Activated CD4-positive, CD25-positive, alpha-beta regulatory T cell treated with anti-CD3 and anti-CD28 coated beads, Interleukin-2, amount 50 U/mL, for 16 hours (primary cell): ENCODE data around the gene ABCA13.

Source experiments
- DNase-seq: peaks from one replicate; pipeline ENCODE4 v3.0.0-alpha.2; 2020; ENCODE audit warnings: low read depth, low spot score

The ABCA13 gene

DNA sequence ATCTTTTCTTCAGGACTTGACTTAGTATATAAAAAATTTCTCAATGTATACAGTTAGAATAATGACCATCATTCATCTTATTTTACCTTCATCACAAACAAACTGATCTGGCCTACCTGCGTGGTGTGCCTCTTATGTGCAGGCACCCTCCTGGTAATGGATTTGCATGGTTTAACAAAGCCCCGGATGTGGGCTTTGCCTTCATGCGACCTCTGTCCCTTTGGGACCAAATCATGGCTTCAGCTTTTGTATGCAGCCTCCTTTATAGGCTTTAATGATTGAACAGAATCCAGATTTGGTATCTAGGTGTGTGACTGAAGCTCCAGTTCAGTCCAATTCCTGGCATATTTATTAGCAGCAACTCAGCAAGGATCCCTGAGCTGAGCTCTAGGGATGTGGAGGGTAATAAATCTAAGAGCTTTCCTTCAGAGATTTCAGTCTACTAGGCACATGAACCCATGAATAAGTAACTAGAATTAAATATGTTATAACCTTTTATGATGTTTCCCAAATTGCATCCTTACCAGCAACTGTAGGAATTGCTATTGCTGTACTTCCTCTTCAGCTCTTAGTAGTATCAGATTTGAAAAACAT, 256.9 kb downstream of the ABCA13 start:
- DNase-seq = no peak

DNA sequence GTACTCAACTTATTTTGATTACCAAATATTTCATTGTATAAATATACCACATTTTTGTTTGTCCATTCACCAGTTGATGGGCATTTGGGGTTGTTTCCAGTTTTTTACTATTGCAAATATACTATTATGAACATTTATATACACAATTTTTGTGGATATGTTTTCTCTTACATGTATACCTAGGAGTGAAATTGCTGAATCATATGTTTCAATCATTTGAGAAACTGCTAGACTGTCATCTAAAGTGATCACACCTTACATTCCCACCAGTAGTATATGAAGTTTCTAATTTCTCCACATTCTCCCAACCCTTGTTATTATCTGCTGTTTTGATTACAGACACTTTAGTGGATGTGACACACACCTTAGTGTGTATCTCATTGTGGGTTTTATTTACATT, 257.9 kb downstream of the ABCA13 start:
- DNase-seq = no peak

GRCh38 chr7:48438206-48438605, 266.9 kb downstream of the ABCA13 start:
- DNase-seq = no peak

- no peak for DNase-seq
Observed at GRCh38 chr7:48441848-48442492, 270.7 kb downstream of the ABCA13 start.

- no peak for DNase-seq
Observed at GRCh38 chr7:48443051-48443450, 271.8 kb downstream of the ABCA13 start.

DNA sequence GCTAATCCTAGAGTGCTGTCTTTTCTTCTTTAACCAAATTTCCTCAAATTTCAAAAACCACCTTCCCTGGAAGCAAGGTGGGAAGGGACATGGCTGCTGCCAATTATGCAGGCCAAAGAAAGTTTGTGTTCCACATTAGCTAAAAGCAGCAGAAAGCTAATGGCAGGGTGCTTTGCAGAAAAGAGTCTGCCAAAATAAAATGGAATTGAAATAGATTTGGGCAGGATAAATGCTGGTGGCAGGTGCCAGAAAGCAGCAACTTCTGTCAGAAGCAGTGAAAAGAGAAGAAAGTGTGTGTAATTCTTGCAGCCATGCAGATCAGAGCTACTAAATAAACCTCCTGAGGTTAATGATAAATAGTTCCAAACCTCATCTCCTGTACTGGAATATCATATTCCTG, 275.5 kb downstream of the ABCA13 start:
- no peak for DNase-seq

- DNase-seq = no peak
Observed at GRCh38 chr7:48452218-48452617, 281.0 kb downstream of the ABCA13 start.

GRCh38 chr7:48454750-48455192, 283.5 kb downstream of the ABCA13 start:
- no peak for DNase-seq

DNA sequence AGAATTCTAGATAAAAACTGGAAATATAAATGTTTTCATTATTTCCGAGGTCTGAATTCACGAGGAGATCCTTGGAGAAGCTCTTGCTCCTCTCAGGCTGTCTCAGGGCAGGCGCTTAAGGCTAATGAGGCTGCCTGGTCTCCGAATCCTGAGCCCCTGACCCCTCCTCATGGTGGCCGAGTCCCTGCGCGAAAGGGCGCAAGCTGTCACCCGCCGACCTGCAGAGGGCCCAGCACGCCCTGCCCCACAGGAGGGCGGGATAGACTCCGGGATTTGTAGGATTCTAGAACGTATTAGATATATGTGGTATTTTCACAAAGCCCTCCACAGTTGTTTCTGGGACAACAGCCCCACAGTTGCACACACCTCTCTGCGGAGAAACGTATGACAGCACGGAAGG, 284.1 kb downstream of the ABCA13 start:
- DNase-seq = no peak

DNA sequence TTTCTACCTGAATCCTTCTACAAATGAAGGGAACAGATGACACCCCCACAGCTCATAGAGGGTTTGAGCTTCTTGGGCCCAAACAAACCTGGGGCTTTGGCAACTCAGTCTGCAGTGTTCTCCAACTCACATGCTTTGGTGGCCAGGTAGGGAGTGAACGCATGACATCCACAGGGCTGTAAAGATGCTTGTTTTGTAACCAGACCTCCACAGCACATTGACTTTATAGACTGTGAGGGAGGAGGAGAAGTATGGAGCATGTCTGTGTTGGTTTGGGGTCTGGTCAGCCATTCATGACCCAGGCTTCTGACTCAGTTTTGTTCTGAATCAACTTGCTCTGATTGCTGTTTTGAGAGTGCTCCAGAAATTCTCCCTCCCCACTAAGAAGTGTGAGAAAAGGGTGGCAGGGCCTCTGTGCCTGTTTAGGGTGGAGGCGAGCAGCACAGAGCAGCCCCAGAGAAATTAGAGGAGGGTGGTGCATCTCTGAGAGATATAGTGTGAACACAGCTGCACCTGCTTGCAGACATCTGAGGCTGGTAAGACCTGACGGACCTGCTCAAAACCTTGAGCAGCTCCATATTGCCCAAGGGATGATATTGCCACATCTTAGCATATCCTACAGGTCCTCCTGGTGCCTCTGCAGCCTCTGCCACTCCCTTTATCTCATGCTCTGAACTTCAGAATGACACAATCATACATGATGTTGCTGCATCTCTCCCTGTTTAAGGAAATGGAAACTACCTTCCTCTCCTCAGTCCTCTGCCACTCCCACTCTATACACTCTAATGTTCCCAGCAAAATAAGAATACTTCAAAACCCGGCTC, 287.7 kb downstream of the ABCA13 start:
- DNase-seq = no peak

DNA sequence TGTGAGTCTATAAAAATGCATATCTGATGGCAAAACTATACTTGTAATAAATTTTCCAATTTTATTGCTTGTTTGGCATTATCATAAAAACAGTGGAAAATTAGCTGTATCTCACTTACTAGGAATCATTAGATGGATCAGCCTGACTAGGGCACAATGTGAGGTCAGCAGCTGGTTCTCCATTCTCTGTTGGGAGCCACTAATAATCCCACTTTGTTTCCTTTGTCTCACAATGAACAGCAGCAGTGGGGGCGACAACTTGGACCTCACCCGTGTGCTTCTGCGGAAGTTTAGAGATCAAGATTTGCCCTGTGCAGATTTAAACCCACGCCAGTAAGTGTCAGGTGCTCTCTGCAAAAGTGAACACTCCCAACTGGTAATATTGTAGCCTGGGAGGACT, 295.5 kb downstream of the ABCA13 start:
- no peak for DNase-seq

DNA sequence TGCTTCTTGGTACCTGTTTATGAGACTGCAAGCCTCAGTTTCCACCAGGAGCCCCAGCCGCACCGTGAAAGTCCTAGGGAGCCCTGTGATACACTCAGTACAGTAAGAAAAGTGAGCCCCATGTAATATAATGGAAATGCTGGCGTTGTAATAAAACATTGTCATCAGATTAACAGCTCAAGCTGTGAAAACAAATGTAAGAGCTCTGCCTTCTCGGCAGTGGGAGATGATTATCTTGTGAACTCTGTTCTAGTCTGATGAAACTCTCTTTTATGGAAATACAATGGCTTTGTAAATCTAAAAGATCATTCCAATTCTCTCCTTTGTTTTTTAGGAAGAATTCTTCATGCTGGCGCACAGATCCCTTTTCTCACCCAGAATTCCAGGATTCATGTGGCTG, 299.9 kb downstream of the ABCA13 start:
- DNase-seq = no peak

DNA sequence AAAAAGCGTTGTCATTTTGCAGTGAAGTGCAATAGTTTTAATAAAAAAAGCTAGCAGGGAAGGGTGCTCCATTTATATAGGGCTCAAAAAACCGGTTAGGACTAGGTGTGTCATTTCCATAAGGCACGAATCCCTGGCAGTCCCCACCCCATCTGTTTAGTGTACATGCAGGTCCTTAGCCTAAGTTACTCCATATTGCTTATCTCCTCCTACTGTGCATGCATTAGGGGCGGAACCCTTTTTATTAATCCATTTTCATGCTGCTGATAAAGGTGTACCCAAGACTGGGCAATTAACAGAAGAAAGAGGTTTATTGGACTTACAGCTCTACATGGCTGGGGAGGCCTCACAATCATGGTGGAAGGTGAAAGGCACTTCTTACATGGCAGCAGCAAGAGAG, 301.4 kb downstream of the ABCA13 start:
- no peak for DNase-seq

DNA sequence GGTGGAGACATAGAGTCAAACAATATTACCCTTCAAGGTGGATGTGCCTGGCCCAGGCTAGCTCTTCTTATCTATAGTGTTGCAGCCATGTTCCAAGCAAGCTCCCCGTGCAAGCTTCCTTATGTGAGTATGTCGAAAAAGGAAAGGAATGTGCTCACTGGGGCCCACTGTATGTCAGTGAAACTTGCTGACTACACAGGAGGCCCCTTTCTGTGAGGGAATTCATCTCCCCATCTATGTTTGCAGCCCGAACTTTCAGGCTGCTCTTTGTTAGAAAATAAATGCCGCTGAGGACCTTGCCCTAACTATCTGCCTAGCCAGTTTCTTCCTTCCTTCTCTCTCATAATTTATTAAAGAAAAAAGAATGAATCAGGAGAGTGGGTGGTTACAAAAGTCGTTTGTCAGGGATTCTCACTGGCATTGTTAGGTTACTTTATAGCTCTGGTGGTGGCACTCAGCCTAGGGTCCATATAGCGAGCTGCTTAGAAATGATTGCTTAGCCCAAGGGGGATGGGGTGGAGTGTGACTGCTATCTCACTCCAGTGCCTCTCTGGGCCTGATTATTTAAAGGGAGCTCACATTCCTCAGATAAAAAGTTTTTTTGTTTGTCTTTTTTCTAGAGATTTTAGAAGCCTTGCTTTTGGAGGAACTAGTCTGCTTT, 302.1 kb downstream of the ABCA13 start:
- no peak for DNase-seq

- DNase-seq = no peak
Observed at GRCh38 chr7:48481235-48481634, 310.0 kb downstream of the ABCA13 start.

- no peak for DNase-seq
Observed at GRCh38 chr7:48497521-48497920, 326.3 kb downstream of the ABCA13 start.

DNA sequence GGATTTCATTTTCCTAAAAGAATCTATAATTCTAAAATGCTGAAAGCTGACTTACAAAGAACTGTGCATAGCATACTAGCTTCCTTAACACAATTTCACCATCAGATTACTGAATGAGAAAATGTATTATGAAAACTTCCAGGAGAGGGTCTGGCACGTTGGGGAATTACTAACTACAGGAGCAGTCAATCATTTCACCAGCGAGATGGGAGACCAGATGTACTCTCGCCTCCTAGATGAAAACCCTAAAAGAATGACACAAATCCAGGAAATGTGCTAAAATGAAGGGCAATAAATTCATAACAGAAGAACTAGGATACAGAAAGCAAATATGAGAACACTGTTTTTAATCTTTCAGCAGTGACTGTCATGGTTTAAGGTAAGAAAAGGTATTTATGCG, 330.8 kb downstream of the ABCA13 start:
- DNase-seq = no peak

DNA sequence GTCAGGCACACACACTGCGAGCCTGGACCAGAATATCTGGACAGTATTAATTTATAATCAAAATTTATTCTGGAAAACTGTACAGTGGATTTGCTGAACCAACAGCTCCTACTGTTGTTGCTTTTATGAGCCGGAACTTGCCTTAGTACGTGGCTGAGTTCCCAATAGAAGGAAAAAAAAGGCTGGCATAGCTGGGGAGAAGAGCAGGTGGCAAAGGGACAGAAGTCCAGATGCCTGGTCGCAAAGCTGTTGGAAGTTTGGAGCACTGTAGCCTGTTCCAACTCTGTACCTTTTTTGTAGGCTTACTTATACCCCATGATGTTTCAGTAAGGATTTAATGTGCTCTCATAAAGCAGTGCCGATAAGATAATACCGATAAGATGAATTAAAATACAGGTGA, 333.8 kb downstream of the ABCA13 start:
- no peak for DNase-seq

DNA sequence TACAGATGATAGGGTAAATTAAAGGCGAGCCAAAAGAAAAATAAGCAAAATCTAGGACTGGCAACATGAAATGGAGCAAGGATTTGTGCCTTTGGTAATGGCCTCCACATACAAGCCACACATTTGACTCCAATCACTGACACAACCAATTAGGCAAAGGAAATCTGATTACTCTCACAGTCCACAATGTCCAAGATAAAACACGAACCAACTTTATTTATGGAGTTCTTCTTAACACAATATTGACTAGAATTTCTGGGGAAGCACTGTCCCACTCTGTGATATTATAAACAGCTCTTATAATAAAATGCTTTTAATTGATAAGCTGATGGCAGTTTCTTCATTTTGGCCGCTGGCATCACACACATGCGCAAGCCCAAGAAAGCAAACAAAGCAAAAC, 334.2 kb downstream of the ABCA13 start:
- no peak for DNase-seq

GRCh38 chr7:48506569-48506968, 335.3 kb downstream of the ABCA13 start:
- DNase-seq = no peak

DNA sequence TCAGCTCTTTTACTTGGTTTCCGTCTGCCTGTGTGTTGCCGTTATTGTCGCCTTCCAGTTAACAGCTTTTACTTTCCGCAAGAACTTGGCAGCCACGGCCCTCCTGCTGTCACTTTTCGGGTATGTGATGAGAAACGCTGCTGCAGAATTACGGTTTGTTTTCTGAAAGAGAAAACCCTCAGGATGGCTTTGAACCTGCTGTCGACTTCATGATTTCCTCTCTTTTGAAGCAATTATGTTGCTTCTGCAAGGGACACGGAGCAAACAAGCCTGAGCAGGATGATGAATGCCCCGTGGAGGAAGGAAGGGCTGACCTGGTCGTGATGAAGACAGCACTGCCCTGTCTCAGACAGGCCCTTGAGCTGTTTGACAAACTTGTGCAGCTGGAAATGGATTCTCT, 339.8 kb downstream of the ABCA13 start:
- DNase-seq = no peak

DNA sequence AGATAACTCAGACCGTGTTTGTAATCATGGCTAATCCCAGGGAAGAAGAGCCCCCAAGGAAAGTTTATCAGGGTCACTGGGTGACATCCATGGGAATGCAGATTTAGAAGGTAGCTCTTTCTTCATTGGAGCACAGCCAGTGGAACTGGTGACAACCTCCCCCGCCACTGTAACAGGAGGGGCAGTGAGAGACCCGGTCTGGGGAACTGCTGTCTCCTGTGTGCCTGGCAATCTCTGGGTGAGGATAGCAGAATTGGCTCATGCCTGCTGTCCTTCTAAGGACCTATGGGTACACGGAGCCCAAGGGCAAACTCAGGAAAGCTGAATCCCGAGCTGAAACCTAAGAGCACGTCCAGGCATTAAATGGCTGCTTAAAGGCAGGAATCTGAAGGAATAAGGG, 341.6 kb downstream of the ABCA13 start:
- no peak for DNase-seq
